AML-193 (cell line): ENCODE data around the gene DNAJB13.

Source experiments
- DNase-seq, 2 experiments: peaks; one replicate each; lab custom pipeline; 2025; lab: John Stamatoyannopoulos, UW

Gene DNAJB13

GRCh38 chr11:74015919-74016684 is 65.3 kb downstream of the DNAJB13 start:
- no peak for DNase-seq

- DNase-seq, result no peak
Measured at GRCh38 chr11:74017631-74018030, 66.8 kb downstream of the DNAJB13 start.

DNA sequence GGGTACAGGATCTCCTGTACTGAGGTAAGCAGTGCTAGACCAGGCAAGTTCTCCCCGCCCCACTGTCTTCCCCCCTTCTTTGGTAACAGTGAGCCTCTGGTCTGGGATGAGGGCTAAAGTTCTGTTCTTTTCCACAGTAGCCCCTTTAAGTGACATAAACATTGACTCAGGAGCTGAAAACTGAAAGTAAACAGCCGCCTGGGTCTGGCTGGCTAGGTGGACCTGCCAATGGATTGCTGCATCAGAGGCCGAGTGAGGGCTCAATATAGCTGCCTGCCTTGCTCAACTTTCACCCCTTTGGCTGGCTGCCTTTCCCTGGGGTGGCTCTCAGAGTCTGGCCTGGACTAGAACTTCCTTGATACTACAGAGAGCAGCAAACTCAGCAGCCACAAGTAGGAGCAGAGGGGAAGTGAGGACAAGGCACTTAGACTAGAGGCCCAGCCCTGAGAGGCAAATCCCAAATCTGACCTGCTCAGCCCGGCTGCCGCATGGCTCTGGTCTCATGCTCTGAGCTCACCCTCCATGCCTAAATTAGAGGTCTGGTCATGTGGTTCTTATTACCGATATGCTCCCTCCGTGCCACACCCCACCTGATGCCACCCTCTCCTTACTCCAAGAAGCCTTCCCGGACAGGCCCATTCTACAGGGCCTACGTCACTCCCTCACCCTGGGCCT is 67.6 kb downstream of the DNAJB13 start:
- no peak for DNase-seq

GRCh38 chr11:74019104-74019738 is 68.4 kb downstream of the DNAJB13 start:
- no peak for DNase-seq

GRCh38 chr11:74019860-74020259 is 69.0 kb downstream of the DNAJB13 start:
- no peak for DNase-seq
